GM19467 (cell line): ENCODE results near the gene DPYSL4.

Source experiments
- ATAC-seq: cut with Tn5 transposase; IDR thresholded peaks from one replicate; pipeline ENCODE4 v1.9.1; 2021; ENCODE audit warnings: mild to moderate bottlenecking, moderate library complexity; ENCODE audit not compliant: unreplicated experiment

The DPYSL4 gene

DNA sequence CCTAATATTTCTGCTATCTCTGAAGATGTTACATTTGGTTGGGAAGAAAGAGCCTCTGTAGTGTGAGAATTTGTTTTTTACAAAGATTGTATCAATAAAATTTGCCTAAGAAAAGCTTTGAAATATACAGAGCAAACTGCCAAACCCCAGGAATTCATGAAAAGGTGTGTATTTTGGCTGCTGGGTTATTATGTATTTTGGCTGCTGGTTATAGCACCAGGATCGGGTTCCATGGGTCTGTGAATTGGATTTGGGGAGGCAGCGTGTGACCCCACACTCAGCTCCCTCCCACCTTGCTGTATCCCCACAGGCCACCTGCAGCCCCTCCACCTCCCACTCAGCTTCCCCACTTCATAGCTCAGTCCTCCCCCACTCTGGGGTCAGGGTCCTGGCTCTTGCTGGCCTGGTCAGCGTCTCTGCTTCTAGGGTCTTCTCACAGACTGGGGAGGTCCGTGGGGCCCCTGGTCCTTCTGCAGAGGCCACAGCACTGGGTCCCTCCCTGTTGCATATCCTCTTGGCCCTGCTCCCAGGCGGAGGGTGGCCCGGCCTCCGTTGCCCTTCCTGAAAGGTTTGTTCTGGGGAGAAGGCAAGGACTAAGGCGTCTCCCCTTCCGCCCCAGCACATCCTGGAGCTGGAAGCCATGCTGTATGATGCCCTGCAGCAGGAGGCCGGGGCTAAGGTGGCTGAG, 24.0 kb upstream of the DPYSL4 start:
- ATAC-seq = no peak

DNA sequence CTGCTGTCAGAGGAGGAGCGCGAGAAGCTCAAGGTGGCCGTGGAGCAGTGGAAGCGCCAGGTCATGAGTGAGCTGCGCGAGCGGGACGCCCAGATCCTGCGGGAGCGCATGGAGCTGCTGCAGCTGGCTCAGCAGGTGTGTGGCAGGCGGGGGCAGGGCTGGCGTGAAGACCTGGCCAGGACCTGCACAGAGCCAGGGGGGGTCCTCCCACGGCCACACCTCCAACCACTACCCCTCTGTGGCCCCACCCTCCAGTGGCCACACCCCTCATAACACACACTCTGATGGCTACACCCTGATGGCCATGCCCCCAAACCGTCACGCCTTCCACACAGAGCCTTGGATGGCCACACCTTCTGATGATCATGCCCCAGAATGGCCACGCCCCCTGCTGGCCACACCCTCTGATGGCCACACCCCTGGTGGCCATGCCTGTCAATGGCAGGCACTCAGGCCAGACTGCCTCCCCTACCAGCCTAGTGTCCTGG, 23.4 kb upstream of the DPYSL4 start:
- no peak for ATAC-seq

DNA sequence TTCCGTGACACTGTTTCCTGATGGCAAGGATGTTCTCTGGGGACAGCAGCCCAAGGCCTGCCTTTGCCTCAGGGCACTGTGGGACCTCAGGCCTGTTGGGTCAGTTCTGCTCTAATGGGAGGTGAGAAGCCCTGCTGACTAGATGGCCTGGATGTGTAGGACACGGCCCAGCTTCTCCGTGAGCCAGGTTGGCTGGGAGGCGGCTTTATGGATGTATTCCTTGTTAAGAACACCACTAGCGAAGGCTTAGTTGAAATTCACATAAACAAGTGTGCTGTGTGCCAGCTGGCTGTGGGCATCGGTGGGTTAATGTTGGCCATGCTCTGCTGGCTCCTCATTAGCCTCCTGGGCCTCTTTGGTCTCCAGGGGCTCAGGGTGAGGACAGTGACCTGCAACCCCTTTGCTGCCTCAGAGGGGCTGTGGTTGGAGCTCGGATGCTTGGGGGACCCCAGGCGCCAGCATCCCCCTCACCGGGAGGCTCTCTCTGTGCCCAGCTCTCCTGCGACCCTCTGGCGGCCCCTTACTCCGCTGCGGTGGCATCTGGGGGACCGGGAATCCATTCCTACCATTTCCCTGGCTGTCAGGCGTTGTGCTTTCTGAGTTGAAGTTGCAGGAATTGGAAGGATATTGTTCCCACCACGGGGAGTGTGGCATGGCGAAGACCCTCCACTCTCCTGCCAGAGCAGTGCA, 22.8 kb upstream of the DPYSL4 start:
- no peak for ATAC-seq

DNA sequence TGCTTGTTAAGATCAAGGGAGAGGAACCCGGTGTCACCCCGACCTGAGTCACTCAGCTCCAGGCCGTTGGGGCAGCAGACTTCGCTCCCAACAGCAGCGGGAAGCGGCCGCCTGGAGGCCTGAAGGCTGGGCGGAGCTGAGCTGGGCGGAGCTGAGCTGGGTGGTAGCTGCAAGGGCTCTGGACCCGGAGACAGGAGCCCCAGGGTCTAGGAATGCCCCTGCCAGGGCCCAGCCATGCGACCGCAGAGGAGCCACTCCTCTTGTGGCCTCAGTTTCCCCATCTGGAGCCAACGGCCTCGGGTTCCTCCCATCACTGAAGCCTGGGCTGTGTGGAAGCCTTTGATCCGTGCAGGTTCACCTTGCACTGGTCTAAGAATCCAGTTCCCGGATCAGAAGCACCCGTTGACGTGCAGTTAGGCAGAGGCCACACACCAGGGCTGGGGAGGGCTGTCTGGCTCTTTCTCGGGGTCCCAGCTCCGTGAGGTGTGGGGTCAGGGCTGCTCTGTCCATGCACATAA, 21.9 kb upstream of the DPYSL4 start:
- ATAC-seq = no peak

DNA sequence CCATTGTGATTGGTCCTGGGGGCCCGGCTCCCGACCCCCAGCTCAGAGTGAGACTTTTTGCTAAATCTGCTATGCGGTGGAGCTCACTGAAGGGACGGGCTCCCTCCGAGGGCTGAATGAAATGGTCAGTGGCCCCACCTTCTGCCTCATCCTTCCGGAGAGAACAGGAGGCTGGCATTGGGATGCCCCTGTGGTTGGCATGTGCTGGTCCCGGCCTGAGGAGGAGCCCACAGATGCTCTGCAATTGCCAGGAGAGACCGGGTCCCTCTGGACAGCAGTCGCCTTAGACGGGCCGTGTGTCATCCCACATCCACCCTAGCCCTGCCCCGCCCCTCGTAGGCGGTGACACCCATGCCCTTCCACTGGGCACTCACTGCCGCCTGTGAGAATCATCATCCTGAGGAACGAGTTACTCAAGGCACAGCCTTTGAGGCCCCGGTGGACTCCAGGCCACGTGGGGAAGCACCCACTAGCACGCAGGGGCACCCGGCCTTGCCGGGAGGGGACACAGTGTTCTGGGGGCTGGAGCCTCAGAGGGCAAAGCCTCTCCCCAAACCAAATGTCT, 21.2 kb upstream of the DPYSL4 start:
- no peak for ATAC-seq

DNA sequence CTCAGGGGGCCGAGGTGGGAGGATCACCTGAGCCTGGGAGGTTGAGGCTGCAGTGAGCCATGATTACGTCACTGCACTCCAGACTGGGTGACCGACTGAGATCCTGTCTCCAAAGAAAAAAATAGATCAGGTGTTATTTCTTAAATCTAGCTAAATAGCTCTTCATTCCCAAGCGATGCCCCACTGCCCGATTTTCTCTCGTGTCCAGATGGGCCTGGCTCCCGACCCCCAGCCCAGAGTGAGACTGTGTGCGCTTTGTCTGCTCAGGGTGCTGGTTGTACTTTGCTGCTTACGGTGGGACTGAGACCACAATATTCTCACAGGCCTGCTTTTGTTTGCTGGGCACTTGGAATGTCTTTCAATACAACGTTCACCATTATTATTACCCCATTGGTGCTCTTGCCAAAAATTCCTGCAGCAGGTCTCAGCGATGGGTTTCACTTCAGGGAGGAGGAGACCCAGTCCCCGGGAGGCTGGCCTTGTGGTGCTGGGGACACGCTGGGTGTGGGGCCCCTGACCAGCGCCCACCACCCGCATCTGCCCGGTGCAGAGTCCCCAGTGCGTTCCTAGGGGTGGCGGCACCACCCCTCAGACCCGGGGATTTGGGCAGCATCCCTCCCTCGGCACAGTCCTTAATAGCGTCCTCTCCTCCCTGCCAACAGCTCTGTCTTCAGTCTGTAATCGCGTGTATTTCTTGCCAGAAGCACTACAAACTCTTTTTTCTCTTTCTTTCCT, 20.4 kb upstream of the DPYSL4 start:
- ATAC-seq = no peak

DNA sequence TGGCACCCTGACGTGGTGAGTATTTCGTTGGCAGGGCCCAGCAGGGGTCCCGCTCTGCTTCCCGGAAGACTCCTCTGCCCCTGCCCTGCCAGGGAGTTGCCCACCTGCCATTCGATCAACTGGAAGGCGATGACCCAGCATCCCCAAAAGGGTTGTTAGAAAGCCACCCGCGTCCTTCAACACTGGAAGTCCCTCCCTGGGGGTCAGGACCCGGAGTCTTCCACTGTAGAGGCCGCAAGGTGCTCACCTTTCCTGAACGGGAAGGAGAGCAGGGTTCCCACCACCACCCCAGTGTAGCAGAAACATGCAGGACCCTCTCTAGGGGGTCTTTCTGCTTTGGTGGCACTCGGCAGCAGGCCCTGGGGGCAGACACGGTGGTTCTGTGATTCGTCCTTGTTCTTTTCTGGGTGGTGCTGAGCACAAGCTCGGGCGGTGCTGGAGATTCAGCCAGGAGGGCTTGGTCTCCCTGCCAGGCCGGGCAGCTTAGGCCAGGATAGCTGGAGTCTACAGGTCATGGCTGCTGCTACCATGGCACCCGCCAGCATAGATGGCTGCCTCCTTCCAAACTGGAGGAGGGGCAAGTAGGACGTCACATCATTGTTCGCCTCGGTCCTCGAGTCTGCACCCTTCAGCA, 19.6 kb upstream of the DPYSL4 start:
- ATAC-seq = no peak

DNA sequence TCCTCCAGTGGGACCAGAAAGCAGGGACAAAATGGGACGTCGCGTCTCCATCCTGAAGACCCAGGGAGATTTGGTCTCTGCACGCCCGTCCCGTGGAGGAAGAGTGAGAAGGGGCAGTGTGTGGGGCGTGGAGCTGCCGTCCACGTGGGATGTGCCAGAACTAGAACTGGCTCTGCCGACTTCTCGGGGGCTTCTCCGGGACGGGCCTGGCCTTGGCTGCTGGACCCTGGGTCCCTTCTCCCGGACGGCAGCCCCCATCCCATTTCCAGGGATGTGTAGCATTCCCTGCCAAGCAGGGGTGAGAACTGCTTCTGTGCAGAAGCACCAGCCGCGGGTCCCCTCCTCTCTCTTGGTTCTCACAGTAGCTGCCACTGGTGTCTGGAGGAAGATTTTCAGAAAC, 18.8 kb upstream of the DPYSL4 start:
- no peak for ATAC-seq

DNA sequence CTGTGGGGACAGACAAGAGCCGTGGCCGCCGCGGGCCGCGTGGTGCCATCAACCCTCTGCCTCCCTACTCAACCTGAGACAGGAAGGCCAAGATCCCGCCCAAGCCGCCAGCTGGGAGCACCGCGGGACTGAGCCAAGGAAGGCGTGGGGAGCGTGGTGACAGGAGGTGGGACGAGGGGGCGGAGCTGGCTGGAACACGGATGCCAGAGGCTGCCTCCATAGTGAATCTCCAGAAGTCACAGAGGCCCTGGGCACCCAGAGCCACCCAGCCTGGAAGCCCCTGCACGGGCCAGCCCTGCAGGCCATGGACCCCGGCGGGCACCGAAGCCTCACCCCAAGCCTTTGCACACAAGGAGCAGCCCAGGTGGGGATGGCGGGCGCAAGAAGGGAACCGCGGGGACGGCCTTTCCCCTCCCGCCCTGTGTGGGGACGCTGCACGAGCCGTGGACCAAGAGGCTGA, 18.1 kb upstream of the DPYSL4 start:
- no peak for ATAC-seq

DNA sequence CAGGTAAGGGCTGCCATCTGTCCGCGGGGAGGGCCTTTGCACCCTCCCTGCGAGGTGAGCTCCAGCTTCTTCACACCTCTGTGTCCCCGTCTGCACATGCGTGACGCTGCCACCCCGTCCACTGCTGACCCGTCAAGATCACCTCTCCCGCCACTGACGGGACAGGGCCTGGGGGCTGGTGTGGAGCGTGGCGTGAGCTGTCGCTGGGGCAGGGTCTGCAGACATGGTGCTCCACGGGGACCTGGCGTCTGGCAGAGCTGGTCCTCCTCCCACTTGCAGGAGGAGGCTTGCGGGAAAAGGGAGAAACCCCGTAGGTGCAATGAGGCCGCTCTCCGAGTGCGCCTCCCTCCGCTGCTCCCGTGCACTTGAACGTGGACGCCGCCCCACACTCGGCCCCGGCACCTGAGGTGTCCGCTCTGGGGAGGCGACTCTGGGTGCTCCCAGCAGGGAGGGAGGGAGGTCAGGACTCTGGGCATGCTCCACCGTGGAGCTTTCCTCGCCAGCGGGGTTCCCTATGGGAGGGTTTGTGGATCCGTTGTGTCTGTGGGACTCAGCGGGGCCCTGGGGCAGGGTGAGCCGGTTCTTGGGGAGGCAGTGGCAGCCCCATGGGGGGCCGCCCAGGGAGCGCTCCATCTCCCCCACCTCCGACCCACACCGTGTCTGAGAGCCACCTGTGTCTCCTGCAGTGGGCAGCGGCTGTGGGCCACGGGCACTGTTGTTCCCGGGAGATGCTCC, 17.6 kb upstream of the DPYSL4 start:
- no peak for ATAC-seq

DNA sequence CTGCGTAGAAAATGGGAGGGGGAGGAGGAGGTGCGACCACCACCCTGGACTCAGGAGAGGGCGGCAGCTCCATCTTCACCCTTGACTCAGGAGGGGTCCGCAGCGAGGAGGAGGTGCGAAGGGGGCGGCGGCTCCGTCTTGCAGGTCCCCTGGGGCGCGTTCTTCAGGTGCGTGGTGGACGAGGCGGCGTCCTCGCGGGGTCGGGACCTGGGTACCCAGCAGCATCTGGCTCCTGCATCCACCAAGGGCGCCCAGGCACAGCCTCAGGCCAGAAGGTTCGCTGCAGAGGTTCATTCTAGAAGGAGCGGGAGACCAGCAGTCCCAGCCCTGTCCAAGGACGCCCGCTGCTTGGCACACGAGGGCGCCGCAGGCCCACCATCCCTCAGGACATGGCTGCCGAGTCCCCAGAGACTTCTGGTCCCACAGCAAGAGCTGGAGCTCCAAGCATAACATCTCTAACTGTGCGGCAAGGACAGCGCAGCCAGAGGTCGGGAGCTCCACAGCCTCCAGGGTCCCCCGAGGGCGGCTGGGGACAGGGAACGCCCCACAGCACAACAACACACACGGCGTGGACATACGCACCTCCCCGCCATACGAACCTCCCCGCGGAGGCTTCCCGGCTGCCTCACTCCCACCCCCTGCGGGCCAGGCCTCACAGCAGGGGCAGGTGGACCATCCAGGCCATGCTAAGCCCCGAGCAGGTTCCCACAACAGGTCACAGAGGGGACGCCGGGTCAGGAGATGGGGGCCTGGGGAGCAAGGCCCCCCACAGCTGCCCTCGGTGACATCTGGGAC, 16.8 kb upstream of the DPYSL4 start:
- no peak for ATAC-seq

DNA sequence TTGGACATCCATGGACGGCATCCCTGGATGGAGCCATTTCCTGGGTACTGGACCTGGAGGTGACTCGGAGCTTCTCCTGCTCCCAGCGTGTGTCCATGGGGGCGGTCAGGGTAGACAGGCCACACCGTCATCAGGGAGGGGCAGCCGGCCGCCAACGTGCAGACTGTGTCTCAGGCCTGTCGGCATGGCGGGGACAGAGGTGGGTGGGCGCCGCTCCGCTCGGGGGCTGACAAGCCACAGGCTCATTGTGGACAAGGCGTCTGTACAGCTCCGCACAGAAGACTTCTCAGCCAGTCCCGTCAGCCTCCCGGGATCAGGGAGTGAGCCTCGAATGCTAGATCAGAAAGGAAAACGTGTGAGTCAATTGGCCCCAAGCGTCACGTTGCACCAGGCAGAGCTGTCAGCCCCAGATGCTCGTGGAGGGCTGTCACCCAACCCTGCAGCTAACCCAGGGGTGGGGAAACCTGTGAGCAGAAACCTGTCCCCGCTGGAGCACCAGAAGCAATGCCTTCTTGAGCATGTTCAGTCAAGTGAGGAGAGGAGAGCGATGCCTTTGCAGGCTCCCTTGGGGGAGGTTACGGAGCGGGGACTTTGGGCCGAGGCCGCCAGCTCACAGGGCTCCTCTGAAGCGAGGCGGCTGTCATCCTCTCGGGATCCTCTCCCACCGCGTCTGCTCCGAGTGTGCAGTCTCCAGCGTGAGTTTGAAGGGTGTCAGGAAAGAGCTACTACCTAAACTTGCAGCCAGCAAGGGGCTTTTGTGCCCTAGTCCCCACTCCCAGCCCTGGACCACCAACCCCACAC, 16.0 kb upstream of the DPYSL4 start:
- no peak for ATAC-seq

DNA sequence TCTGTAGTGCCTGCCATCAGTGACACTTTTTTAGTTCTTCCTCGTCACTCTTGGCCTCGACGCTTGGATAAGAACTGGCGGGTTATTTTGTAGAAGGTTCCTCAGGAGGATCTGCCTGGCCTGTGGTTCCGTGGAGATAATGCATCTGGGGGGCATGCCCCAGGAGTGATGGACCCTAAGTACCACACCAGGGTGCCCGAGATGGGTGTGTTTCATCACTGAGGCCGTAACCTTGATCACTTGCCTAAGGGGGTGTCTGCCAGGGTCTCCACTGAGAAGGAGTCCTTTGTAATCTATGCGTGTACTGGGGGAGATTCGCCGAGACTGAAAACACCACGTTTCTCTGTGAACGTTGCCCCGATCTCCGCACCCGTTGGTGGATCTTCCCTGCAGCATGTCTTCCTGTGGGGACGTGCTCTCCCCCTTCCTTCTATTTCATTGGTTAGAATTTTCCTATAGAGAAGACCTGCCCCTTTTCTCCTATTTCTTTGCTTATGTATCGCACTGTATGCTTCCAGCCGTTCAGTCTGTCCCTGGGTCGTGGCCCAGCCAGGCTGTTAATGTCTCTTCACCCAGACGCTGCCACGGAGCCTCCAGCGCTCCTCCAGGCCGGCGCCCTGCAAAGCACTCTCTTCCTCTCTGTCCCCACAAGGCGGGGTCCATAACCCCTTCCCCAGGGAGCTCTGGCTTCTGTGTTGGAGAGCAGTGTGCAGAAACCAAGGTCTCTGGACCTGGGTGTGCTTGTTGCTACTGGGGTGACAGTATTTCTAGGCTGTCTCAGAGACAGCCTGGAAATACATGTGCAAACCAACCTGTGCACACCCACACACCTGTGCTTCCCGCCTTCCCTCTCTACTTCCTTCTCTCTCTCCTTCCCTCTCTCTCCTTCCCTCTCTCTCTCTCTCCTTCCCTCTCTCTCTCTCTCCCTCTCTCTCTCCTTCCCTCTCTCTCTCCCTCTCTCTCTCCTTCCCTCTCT, 14.4 kb upstream of the DPYSL4 start:
- no peak for ATAC-seq

DNA sequence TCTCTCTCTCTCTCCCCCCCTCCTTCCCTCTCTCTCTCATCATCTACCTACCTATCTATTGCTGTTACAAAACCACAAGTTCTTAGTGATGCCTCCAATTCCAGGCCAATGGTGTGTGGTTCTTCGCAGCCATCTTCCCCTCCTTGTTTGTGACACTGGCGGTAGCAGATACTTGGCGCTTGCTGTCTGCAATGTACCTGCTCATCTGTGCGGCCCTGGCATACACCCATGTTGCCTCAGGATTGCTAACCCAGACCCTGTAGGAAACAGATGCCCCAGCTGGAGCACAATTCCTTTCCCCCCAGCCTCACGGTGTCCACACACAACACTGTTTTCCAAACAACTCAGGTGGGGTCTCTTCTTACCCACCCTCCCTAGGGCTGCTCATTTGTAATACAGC, 13.6 kb upstream of the DPYSL4 start:
- no peak for ATAC-seq

DNA sequence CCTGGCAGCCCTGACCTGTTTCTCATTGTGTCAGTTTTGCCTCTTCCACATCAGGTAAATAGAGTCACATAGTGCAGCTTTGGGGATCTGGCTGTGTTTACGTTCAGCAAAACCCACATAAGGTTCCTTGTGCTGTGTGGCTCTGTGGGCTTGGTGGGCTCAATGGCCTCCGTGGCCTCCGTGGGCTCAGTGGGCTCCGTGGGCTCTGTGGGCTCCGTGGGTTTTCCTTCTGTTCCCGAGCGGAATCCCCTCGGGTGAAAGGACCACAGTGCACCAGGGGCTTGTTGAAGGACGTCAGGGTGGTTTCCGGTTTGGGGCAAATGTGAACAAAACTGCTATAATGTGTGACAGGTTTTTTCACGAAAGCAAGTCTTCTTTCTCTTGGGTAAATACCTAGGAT, 12.5 kb upstream of the DPYSL4 start:
- ATAC-seq = no peak

DNA sequence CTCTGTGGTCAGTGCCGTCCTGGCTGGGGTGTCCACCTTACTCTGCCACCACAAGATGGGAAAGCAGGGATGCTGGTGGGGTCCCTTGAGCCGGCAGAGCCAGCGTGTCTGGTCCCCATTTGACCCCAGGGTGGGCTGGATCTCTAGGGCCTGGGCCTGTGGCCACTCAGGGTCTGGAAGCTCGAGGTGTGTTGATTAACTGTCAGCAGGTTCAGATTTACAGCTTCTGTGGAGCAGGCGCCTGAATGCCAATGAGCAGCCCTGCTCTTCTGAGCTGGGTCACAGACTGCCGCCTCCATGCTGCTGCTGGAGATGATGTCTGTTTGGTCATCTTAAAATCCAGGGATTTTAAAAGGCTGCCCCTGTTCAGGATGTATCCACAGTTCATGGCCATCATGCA, 11.3 kb upstream of the DPYSL4 start:
- ATAC-seq = no peak

DNA sequence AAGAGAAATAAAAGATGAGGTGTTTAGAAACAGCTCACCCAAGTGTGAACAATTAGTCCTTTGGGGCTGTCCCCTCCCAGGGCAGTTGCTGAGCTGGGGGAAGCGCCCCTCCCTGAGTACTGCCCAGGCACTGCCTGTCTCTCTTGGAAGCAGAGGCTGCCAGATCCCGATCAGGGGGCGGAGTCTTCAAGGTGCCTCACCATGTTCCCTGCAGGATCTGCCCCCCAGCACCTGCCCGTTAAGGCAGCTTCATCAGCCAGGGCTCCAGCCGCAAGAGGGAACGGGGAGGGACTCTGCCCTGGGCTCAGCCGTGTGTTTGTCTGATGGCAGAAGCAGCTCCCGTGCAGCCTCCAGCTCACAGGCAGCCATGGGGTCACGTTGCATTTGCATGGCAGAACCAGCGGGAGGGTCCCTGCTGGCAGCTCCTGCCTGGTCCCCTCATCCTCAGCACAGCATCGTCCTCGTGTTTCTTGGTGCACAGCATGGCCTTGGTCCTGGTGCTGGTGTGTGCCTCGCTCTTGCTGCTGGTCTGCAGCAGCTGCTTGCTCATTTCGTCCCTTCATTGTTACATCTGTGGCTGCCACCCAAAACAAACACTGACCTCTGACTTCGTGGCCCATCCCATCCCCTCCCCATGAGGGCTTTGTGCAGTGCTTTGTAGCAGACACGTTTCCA, 10.7 kb upstream of the DPYSL4 start:
- no peak for ATAC-seq
